CD8-positive, alpha-beta memory T cell (primary cell): Measurements from ENCODE around the gene SULT1C4. TPM values are rescaled to one million over a fixed set of nuclear protein-coding genes. Genes with fewer than 3 reads are reported as not detected.

Source experiments
- CTCF ChIA-PET: fragments of 350-600 bp; sonication (Branson Sonifier 250); formaldehyde crosslinking; loops from one replicate; lab custom pipeline; 2021; ENCODE audit warnings: antibody characterized with exemption; lab: Charles Lee
- POLR2A ChIA-PET: fragments of 350-600 bp; sonication (Branson Sonifier 250); formaldehyde crosslinking; loops from one replicate; lab custom pipeline; 2021; ENCODE audit warnings: antibody characterized with exemption; lab: Charles Lee
- DNase-seq, 5 donors: peaks; one replicate each; pipeline versions ENCODE4 v3.0.0 to v3.0.0-alpha.2; 2020 to 2022; ENCODE audit warnings: mixed read lengths in 1 of 5
- H3K27ac ChIP-seq: one replicate; pipeline ENCODE4 v1.7.0; 2013; ENCODE audit warnings: low read depth, mild to moderate bottlenecking, low read length, moderate library complexity
- H3K27me3 ChIP-seq: 2 replicates; pipeline ENCODE4 v1.7.0; 2013; ENCODE audit warnings: low read length, mild to moderate bottlenecking; ENCODE audit not compliant: insufficient read depth, poor library complexity, severe bottlenecking
- H3K36me3 ChIP-seq: 2 replicates; pipeline ENCODE4 v1.7.0; 2013; ENCODE audit warnings: mild to moderate bottlenecking, low read length, moderate library complexity; ENCODE audit not compliant: insufficient read depth
- H3K4me1 ChIP-seq: 2 replicates; pipeline ENCODE4 v1.7.0; 2013; ENCODE audit warnings: mild to moderate bottlenecking, low read length, moderate library complexity; ENCODE audit not compliant: insufficient read depth
- H3K4me3 ChIP-seq: 2 replicates; pipeline ENCODE4 v1.7.0; 2013; ENCODE audit warnings: mild to moderate bottlenecking, low read length
- H3K9me3 ChIP-seq: 2 replicates; pipeline ENCODE4 v1.7.0; 2013; ENCODE audit warnings: mild to moderate bottlenecking, low read length
- H3K27ac Mint-ChIP-seq, 8 donors: one replicate each; pipeline ENCODE4 v1.8.0; 2020 to 2021; ENCODE audit warnings: mixed read lengths in 8 of 8, mild to moderate bottlenecking in 6 of 8, inconsistent platforms in 3 of 8, moderate library complexity in 3 of 8
- H3K27me3 Mint-ChIP-seq, 2 donors: one replicate each; pipeline ENCODE4 v1.8.0; 2020 to 2021; ENCODE audit warnings: mixed read lengths in 2 of 2, mild to moderate bottlenecking in 1 of 2, moderate library complexity in 1 of 2
- H3K36me3 Mint-ChIP-seq, 3 donors: one replicate each; pipeline ENCODE4 v1.8.0; 2020 to 2021; ENCODE audit warnings: mixed read lengths in 3 of 3, inconsistent platforms in 1 of 3, mild to moderate bottlenecking in 1 of 3
- H3K4me1 Mint-ChIP-seq, 3 donors: one replicate each; pipeline ENCODE4 v1.8.0; 2020 to 2021; ENCODE audit warnings: mixed read lengths in 3 of 3, inconsistent platforms in 1 of 3, mild to moderate bottlenecking in 1 of 3
- H3K4me3 Mint-ChIP-seq, 7 donors: one replicate each; pipeline ENCODE4 v1.8.0; 2020 to 2021; ENCODE audit warnings: mixed read lengths in 7 of 7, mild to moderate bottlenecking in 6 of 7, moderate library complexity in 4 of 7, inconsistent platforms in 2 of 7
- H3K9me3 Mint-ChIP-seq, 5 donors: one replicate each; pipeline ENCODE4 v1.8.0; 2020 to 2022; ENCODE audit warnings: mixed read lengths in 5 of 5, mild to moderate bottlenecking in 3 of 5, moderate library complexity in 2 of 5, inconsistent platforms in 1 of 5
- polyA plus RNA-seq: library from polyadenylated mRNA; unstranded; fragments of 300-500 nt; fragmentation: Illumina TruSeq; gene quantifications from one replicate; pipeline ENCODE4 v1.2.3, GENCODE V29; 2021
- total RNA-seq, 2 experiments: library from RNA; stranded (reverse); gene quantifications; one replicate each; pipeline ENCODE4 v1.2.3, GENCODE V29; 2021

The SULT1C4 gene
- total and polyA plus RNA-seq, 3 experiments from 2014 or later = not detected

DNA sequence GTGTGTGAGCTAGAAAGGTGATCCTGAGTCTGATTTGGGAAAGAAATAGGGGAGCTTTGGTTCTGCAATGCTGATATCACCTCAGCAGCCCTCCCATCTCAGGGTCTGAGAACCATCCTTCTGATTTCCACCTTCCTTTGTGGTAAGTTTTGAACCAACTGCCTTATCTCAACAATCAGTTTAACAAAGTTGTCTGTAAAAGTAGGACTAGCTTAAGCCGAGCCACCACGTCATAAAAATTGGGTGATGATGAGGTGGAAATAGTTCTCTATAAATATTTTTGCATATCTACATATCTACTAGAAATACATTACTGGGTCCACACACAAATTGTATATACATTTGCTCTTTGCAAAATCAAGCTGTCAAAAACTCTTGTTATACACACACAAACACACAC is 1.1 kb downstream of the SULT1C4 start:
- Mint-ChIP-seq H3K4me1 (no peaks in the 10 kb centered on the region), H3K27me3 (peaks cover under 1 to 25% of the 10 kb centered on the region in 2 donors), H3K9me3 (no peaks in the 10 kb centered on the region), H3K27ac (no peak overlapping the region), H3K36me3 (no peaks in the 10 kb centered on the region), H3K4me3 (no peak overlapping the region)
- Histone ChIP-seq H3K27me3 (peaks cover 5% of the 10 kb centered on the region), H3K36me3 (no peaks in the 10 kb centered on the region), H3K9me3 (no peaks in the 10 kb centered on the region), H3K4me1 (no peaks in the 10 kb centered on the region), H3K4me3 (no peak overlapping the region), H3K27ac (no peak overlapping the region)
- DNase-seq = no peak
- CTCF ChIA-PET = no interaction called here
- POLR2A ChIA-PET = no interaction called here

DNA sequence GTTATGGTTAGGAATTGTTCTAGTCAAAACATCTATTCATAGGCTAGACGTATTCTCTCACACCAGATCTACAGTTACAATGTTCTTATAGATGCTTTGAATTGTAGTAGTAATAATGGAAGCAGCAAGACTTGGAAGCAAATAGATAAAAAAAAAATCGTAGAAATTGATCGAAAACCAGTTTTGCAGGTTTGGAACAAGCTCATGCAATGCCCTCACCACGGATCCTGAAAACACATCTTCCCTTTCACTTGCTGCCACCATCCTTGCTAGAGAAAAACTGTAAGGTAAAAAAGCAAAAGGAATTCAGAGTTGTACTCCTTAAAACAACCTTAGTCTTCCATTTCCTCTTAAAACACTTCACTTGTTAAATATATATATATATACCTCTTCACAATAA is 4.4 kb downstream of the SULT1C4 start:
- Mint-ChIP-seq H3K9me3 (no peaks in the 10 kb centered on the region), H3K27me3 (peaks cover 1 to 17% of the 10 kb centered on the region in 2 donors), H3K36me3 (no peaks in the 10 kb centered on the region), H3K4me1 (no peaks in the 10 kb centered on the region), H3K27ac (no peak overlapping the region), H3K4me3 (no peak overlapping the region)
- no peaks in the 10 kb centered on the region for H3K4me1 ChIP-seq
- ChIA-PET POLR2A (no interaction called here), CTCF (no interaction called here)
- no peaks in the 10 kb centered on the region for H3K36me3 ChIP-seq
- H3K27me3 ChIP-seq = peaks cover 5% of the 10 kb centered on the region
- H3K4me3 ChIP-seq = no peak overlapping the region
- H3K27ac ChIP-seq = no peak overlapping the region
- no peak for DNase-seq
- no peaks in the 10 kb centered on the region for H3K9me3 ChIP-seq

- H3K4me3 Mint-ChIP-seq = no peak overlapping the region
- H3K27me3 Mint-ChIP-seq = peaks cover 4 to 19% of the 10 kb centered on the region in 2 donors
- Histone ChIP-seq H3K4me1 (no peaks in the 10 kb centered on the region), H3K9me3 (no peaks in the 10 kb centered on the region), H3K36me3 (no peaks in the 10 kb centered on the region), H3K27ac (no peak overlapping the region), H3K4me3 (no peak overlapping the region), H3K27me3 (no peaks in the 10 kb centered on the region)
- ChIA-PET CTCF (no interaction called here), POLR2A (no interaction called here)
- no peaks in the 10 kb centered on the region for H3K9me3 Mint-ChIP-seq
- no peaks in the 10 kb centered on the region for H3K4me1 Mint-ChIP-seq
- no peak for DNase-seq
- no peaks in the 10 kb centered on the region for H3K36me3 Mint-ChIP-seq
- H3K27ac Mint-ChIP-seq = no peak overlapping the region
Observed at GRCh38 chr2:108383146-108383830, 5.5 kb downstream of the SULT1C4 start.

DNA sequence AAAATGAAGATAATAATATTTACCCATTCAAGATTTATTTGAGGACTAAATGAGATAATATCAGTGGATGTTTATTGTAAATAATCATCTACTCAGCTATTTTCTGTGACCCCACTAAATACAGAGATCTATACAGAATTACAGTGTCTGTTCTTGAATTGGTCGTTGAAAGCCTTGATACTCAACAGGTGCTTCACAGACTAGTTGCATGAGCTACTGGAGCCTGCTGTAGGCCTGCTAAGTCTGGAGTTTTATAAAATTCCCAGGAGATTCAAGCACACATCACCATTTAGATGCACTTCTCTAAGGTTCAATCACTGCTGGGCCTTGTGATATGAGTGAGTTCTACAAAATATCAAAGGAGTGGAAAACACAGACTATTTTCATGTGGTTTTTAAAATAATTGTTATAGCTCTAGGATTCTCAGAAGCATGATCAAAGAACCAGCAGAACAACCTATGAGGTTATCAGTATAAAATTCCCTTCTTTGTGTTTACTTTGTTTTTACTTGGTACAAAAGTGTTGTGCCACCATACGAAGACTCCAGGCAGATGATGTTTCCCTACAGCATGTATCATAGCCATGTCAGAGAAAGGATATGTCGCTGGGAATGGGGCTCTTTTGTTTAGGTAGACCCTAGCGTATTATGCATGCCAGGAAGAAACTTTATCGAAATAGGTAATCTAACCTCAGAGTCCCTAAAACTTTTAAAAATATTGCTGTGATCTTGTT is 7.1 kb downstream of the SULT1C4 start:
- ChIA-PET POLR2A (no interaction called here), CTCF (interaction anchor here (0.9 kb wide), 1 partner anchor 17 kb away, joined by 4 read pairs; no protein-coding TSS in a partner anchor)
- no peak for DNase-seq

DNA sequence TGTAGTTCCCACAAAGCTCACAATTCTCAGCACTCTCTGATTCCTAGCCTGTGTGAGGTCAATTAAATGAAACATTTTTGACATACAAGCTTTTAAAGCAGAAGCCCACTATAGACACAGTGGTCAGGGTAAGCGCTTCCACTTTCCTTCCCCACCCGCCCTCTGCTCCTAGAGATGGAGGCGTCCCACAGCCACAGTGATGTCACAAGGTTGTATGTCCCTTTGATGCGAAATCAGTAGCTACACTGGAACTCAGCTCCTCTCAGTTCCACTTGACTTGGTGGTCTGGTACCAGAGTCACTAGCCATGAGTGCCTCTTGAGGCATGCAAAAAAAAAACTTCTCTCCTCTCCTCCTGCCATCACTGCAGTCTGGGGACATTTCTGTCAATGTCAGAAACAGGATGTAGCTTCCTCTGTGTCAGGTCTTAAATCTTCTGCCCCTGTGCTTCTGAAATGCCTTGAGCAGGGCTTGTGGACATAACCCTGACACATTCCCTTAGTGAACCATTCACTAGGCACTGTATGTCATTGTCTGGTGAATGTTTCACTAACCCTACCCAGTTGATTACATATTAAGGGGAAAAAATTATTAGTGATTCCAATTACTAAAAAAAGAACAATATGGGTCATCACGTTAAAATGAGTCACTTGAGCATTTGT is 7.8 kb downstream of the SULT1C4 start:
- no peaks in the 10 kb centered on the region for H3K36me3 Mint-ChIP-seq
- CTCF ChIA-PET = interaction anchor here (0.9 kb wide), 1 partner anchor 16 kb away, joined by 4 read pairs; no protein-coding TSS in a partner anchor
- DNase-seq = no peak
- H3K27ac ChIP-seq = no peak overlapping the region
- no peaks in the 10 kb centered on the region for H3K4me1 Mint-ChIP-seq
- H3K36me3 ChIP-seq = no peaks in the 10 kb centered on the region
- H3K9me3 ChIP-seq = no peaks in the 10 kb centered on the region
- no peak overlapping the region for H3K27ac Mint-ChIP-seq
- peaks cover 4 to 31% of the 10 kb centered on the region in 2 donors for H3K27me3 Mint-ChIP-seq
- no peak overlapping the region for H3K4me3 Mint-ChIP-seq
- H3K27me3 ChIP-seq = no peaks in the 10 kb centered on the region
- no peaks in the 10 kb centered on the region for H3K4me1 ChIP-seq
- H3K9me3 Mint-ChIP-seq = peaks cover 0 to 2% (median 0%) of the 10 kb centered on the region in 5 donors
- no peak overlapping the region for H3K4me3 ChIP-seq
- POLR2A ChIA-PET = no interaction called here

More for the DNA sequence above, 7.1 kb downstream of the SULT1C4 start:
- Histone ChIP-seq H3K9me3 (no peaks in the 10 kb centered on the region), H3K4me1 (no peaks in the 10 kb centered on the region), H3K36me3 (no peaks in the 10 kb centered on the region), H3K4me3 (no peak overlapping the region), H3K27ac (no peak overlapping the region), H3K27me3 (no peaks in the 10 kb centered on the region)
- Mint-ChIP-seq H3K9me3 (no peaks in the 10 kb centered on the region), H3K36me3 (no peaks in the 10 kb centered on the region), H3K4me1 (no peaks in the 10 kb centered on the region), H3K27me3 (peaks cover 4 to 27% of the 10 kb centered on the region in 2 donors), H3K4me3 (no peak overlapping the region), H3K27ac (no peak overlapping the region)

DNA sequence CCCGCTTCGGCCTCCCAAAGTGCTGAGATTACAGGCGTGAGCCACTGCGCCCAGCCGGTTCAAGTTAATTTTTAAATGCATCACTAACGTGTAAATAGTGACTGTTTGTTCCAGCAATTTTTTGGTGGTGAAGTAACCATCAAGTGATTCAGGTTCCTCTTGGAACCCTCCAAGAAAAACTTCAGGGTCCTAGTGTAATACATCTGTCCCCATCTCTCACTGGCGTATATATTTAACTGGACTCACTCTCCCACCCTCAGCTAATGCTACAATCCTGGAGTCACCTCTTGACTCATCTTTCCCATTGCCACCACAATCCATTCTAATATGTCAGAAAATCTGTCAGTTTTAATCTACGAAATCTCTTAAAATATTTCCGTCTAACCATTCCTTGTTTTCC is 10.3 kb downstream of the SULT1C4 start:
- no peak for DNase-seq
- ChIA-PET CTCF (no interaction called here), POLR2A (no interaction called here)
- Mint-ChIP-seq H3K4me1 (no peaks in the 10 kb centered on the region), H3K27ac (no peak overlapping the region), H3K4me3 (no peak overlapping the region), H3K9me3 (peaks cover 8 to 15% (median 12%) of the 10 kb centered on the region in 5 donors), H3K27me3 (peaks cover 4 to 23% of the 10 kb centered on the region in 2 donors), H3K36me3 (peaks cover 0 to 9% (median 2%) of the 10 kb centered on the region in 3 donors)
- Histone ChIP-seq H3K4me1 (no peaks in the 10 kb centered on the region), H3K27ac (no peak overlapping the region), H3K36me3 (no peaks in the 10 kb centered on the region), H3K27me3 (no peaks in the 10 kb centered on the region), H3K9me3 (no peaks in the 10 kb centered on the region), H3K4me3 (no peak overlapping the region)

- no peaks in the 10 kb centered on the region for H3K9me3 ChIP-seq
- no peak overlapping the region for H3K27ac ChIP-seq
- ChIA-PET POLR2A (no interaction called here), CTCF (no interaction called here)
- H3K27me3 Mint-ChIP-seq = peaks cover 6 to 18% of the 10 kb centered on the region in 2 donors
- H3K4me1 Mint-ChIP-seq = no peaks in the 10 kb centered on the region
- no peak overlapping the region for H3K4me3 Mint-ChIP-seq
- no peaks in the 10 kb centered on the region for H3K36me3 ChIP-seq
- H3K27ac Mint-ChIP-seq = no peak overlapping the region
- peaks cover 0 to 9% (median 2%) of the 10 kb centered on the region in 3 donors for H3K36me3 Mint-ChIP-seq
- H3K9me3 Mint-ChIP-seq = peaks cover 15 to 26% (median 19%) of the 10 kb centered on the region in 5 donors
- DNase-seq = no peak
- H3K27me3 ChIP-seq = no peaks in the 10 kb centered on the region
- no peaks in the 10 kb centered on the region for H3K4me1 ChIP-seq
- no peak overlapping the region for H3K4me3 ChIP-seq
Observed at GRCh38 chr2:108390340-108390739, 12.6 kb downstream of the SULT1C4 start.

DNA sequence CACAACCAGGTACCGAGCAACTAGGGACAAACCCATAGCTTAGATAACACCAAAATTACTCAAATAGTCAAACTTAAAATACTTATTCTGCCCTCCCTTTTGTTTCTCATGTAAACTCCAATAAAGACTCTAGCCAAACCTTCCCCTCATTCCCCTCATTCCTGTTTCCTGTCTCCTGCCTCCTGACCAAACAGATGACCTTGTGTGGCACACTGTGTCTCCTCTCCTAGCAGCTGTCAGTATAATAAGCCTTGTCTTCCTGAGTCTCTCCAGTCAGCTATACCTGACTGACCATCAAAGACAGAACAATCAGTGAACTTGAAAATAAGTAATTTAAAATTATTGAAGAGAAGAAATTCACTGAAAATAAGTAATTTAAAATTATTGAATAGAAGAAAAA is 14.3 kb downstream of the SULT1C4 start:
- Histone ChIP-seq H3K9me3 (no peaks in the 10 kb centered on the region), H3K4me1 (no peaks in the 10 kb centered on the region), H3K27me3 (no peaks in the 10 kb centered on the region), H3K36me3 (no peaks in the 10 kb centered on the region), H3K27ac (no peak overlapping the region), H3K4me3 (no peak overlapping the region)
- Mint-ChIP-seq H3K27me3 (peaks cover 5 to 18% of the 10 kb centered on the region in 2 donors), H3K27ac (no peak overlapping the region), H3K4me1 (no peaks in the 10 kb centered on the region), H3K4me3 (no peak overlapping the region), H3K36me3 (peaks cover 0 to 9% (median 2%) of the 10 kb centered on the region in 3 donors), H3K9me3 (peaks cover 15 to 26% (median 21%) of the 10 kb centered on the region in 5 donors)
- POLR2A ChIA-PET = no interaction called here
- no peak for DNase-seq
- CTCF ChIA-PET = no interaction called here
